NCI-H460 (cell line): Measurements from ENCODE around the gene PRDM10. TPM values are rescaled to one million over a fixed set of nuclear protein-coding genes. Genes with fewer than 3 reads are reported as not detected.
"Not testable (repeated sequence)": the region's sequence is repeated elsewhere in the genome, so short reads cannot be mapped to it uniquely, and the experiment has no call there.

Experiments used
- DNase-seq: peaks from one replicate; pipeline ENCODE4 v3.0.0-alpha.2; 2016; ENCODE audit warnings: low read depth; ENCODE audit errors: extremely low read depth
- polyA plus RNA-seq: library from polyadenylated mRNA; depleted of rRNA; stranded (reverse); fragments of >200 nt; gene quantifications from 2 replicates; pipeline ENCODE4 v1.2.3, GENCODE V29; 2014; cell fraction: nucleus; rRNA removed
- total RNA-seq: library from RNA; depleted of rRNA; stranded (reverse); fragments of >200 nt; shearing (Covaris generic); gene quantifications from 2 replicates; pipeline ENCODE4 v1.2.3, GENCODE V29; 2014; rRNA removed

The PRDM10 gene
- 3.9 and 4.8 TPM in 2 replicates for total RNA-seq
- 4.5 and 7.2 TPM in 2 replicates for polyA plus RNA-seq

- peak; percentile 81 for DNase-seq
Measured at GRCh38 chr11:130002352-130002845, at the start of gene PRDM10. TSS of gene PRDM10 (minus strand) at chr11:130002835. CDS start at chr11:129960964, 41,871 bp downstream.

- no peak for DNase-seq
Measured at GRCh38 chr11:130051082-130051481, 48.4 kb upstream of the PRDM10 start.

GRCh38 chr11:130050257-130050656 lies 47.6 kb upstream of the PRDM10 start:
- DNase-seq, result no peak

- no peak for DNase-seq
Measured at GRCh38 chr11:130049328-130049771, 46.7 kb upstream of the PRDM10 start.

- no peak for DNase-seq
Measured at GRCh38 chr11:130047141-130047540, 44.5 kb upstream of the PRDM10 start.

- no peak for DNase-seq
Measured at GRCh38 chr11:130043575-130043974, 40.9 kb upstream of the PRDM10 start.

GRCh38 chr11:130042093-130042591 lies 39.5 kb upstream of the PRDM10 start:
- DNase-seq, result peak; percentile 52

GRCh38 chr11:130040281-130040940 lies 37.8 kb upstream of the PRDM10 start:
- DNase-seq, result no peak

GRCh38 chr11:130037881-130038585 lies 35.4 kb upstream of the PRDM10 start:
- DNase-seq, result no peak

GRCh38 chr11:130037058-130037457 lies 34.4 kb upstream of the PRDM10 start:
- DNase-seq, result no peak

- no peak for DNase-seq
Measured at GRCh38 chr11:130034236-130034635, 31.6 kb upstream of the PRDM10 start.

- DNase-seq, result no peak
Measured at GRCh38 chr11:130032931-130033330, 30.3 kb upstream of the PRDM10 start.

- no peak for DNase-seq
Measured at GRCh38 chr11:130031945-130032344, 29.3 kb upstream of the PRDM10 start.

GRCh38 chr11:130031056-130031455 lies 28.4 kb upstream of the PRDM10 start:
- no peak for DNase-seq

- DNase-seq, result no peak
Measured at GRCh38 chr11:130029137-130029536, 26.5 kb upstream of the PRDM10 start.

- DNase-seq, result no peak
Measured at GRCh38 chr11:130025371-130025770, 22.7 kb upstream of the PRDM10 start.

- no peak for DNase-seq
Measured at GRCh38 chr11:130024361-130024760, 21.7 kb upstream of the PRDM10 start.

GRCh38 chr11:130023204-130023603 lies 20.6 kb upstream of the PRDM10 start:
- no peak for DNase-seq

- DNase-seq, result no peak
Measured at GRCh38 chr11:130022799-130023198, 20.2 kb upstream of the PRDM10 start.

- DNase-seq, result not testable (repeated sequence)
Measured at GRCh38 chr11:130021606-130022005, 19.0 kb upstream of the PRDM10 start.

- no peak for DNase-seq
Measured at GRCh38 chr11:130020323-130020722, 17.7 kb upstream of the PRDM10 start.

GRCh38 chr11:130015846-130016245 lies 13.2 kb upstream of the PRDM10 start:
- DNase-seq, result not testable (repeated sequence)
